Osteoblast (primary cell): ENCODE data around the gene WNT3A. TPM values are rescaled to one million over a fixed set of nuclear protein-coding genes. Genes with fewer than 3 reads are reported as not detected.

ENCODE experiments used
- DNase-seq: peaks from one replicate; pipeline ENCODE4 v3.0.0; 2011; ENCODE audit warnings: low spot score, mixed read lengths; ENCODE audit not compliant: insufficient read length; ENCODE audit errors: missing footprints
- H2AFZ ChIP-seq: 2 replicates; pipeline ENCODE4 v1.6.0; 2011; ENCODE audit warnings: mild to moderate bottlenecking, low read length
- H3K27ac ChIP-seq: 2 replicates; pipeline ENCODE4 v1.5.1; 2011; ENCODE audit warnings: mild to moderate bottlenecking, low read depth, low read length, moderate library complexity
- H3K27me3 ChIP-seq: 2 replicates; pipeline ENCODE4 v1.6.0; 2012; ENCODE audit warnings: mild to moderate bottlenecking, control low read depth, inconsistent platforms, low read length, moderate library complexity; ENCODE audit not compliant: insufficient read depth
- H3K36me3 ChIP-seq: 2 replicates; pipeline ENCODE4 v1.5.1; 2011; ENCODE audit warnings: mild to moderate bottlenecking, low read length, control low read depth, moderate library complexity; ENCODE audit not compliant: insufficient read depth
- H3K4me1 ChIP-seq: 2 replicates; pipeline ENCODE4 v1.5.1; 2011; ENCODE audit warnings: mild to moderate bottlenecking, low read length, control low read depth, moderate library complexity; ENCODE audit not compliant: insufficient read depth
- H3K4me2 ChIP-seq: 2 replicates; pipeline ENCODE4 v1.6.0; 2011; ENCODE audit warnings: mild to moderate bottlenecking, low read length; ENCODE audit not compliant: insufficient read depth
- H3K4me3 ChIP-seq: fragments of 200-600 bp; sonication (generic); 3 replicates; pipeline ENCODE4 v1.5.1; 2012; ENCODE audit warnings: mild to moderate bottlenecking, low read length, inconsistent platforms; ENCODE audit not compliant: insufficient read depth
- H3K79me2 ChIP-seq: 2 replicates; pipeline ENCODE4 v1.6.0; 2012; ENCODE audit warnings: mild to moderate bottlenecking, low read length, control low read depth, inconsistent platforms; ENCODE audit not compliant: insufficient read depth
- H3K9me3 ChIP-seq: 2 replicates; pipeline ENCODE4 v1.5.1; 2011; ENCODE audit warnings: low read depth, low read length, control low read depth
- H4K20me1 ChIP-seq: 2 replicates; pipeline ENCODE4 v1.6.0; 2012; ENCODE audit warnings: mild to moderate bottlenecking, low read length, control low read depth; ENCODE audit not compliant: insufficient read depth
- total RNA-seq: library from RNA; depleted of rRNA; stranded (reverse); fragments of >200 nt; gene quantifications from 2 replicates; pipeline ENCODE4 v1.2.3, GENCODE V29; 2012
- TF ChIP-seq, protein P1 (sequence below): IDR thresholded peaks from 2 replicates; pipeline ENCODE4 v1.5.1; 2011; ENCODE audit warnings: mild to moderate bottlenecking, low read depth, low read length, moderate library complexity; ENCODE audit errors: extremely low read depth

WNT3A gene
- total RNA-seq, 1 donor, result not detected

- H3K27me3 ChIP-seq, result peaks cover 14% of the 10 kb centered on the region
- H2AFZ ChIP-seq, result no peak overlapping the region
- no peak overlapping the region for H3K4me3 ChIP-seq
- no peaks in the 10 kb centered on the region for H3K4me1 ChIP-seq
- no peaks in the 10 kb centered on the region for H3K79me2 ChIP-seq
- no peaks in the 10 kb centered on the region for H3K36me3 ChIP-seq
- H3K4me2 ChIP-seq, result no peak overlapping the region
- no peak overlapping the region for H3K27ac ChIP-seq
- TF ChIP-seq, protein P1, sequence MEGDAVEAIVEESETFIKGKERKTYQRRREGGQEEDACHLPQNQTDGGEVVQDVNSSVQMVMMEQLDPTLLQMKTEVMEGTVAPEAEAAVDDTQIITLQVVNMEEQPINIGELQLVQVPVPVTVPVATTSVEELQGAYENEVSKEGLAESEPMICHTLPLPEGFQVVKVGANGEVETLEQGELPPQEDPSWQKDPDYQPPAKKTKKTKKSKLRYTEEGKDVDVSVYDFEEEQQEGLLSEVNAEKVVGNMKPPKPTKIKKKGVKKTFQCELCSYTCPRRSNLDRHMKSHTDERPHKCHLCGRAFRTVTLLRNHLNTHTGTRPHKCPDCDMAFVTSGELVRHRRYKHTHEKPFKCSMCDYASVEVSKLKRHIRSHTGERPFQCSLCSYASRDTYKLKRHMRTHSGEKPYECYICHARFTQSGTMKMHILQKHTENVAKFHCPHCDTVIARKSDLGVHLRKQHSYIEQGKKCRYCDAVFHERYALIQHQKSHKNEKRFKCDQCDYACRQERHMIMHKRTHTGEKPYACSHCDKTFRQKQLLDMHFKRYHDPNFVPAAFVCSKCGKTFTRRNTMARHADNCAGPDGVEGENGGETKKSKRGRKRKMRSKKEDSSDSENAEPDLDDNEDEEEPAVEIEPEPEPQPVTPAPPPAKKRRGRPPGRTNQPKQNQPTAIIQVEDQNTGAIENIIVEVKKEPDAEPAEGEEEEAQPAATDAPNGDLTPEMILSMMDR, result no peak
- no peak for DNase-seq
- H4K20me1 ChIP-seq, result peaks cover 13% of the 10 kb centered on the region
- H3K9me3 ChIP-seq, result no peaks in the 10 kb centered on the region
Observed at GRCh38 chr1:228070173-228070572, 63.4 kb downstream of the WNT3A start.

- Histone ChIP-seq H3K4me2 (no peak overlapping the region), H3K9me3 (no peaks in the 10 kb centered on the region), H4K20me1 (peaks cover 16% of the 10 kb centered on the region), H3K36me3 (no peaks in the 10 kb centered on the region), H3K27ac (no peak overlapping the region), H3K79me2 (no peaks in the 10 kb centered on the region), H3K4me3 (no peak overlapping the region), H2AFZ (no peak overlapping the region), H3K4me1 (no peaks in the 10 kb centered on the region), H3K27me3 (peaks cover 11% of the 10 kb centered on the region)
- TF ChIP-seq, protein P1, result no peak
- no peak for DNase-seq
Observed at GRCh38 chr1:228070851-228071250, 64.1 kb downstream of the WNT3A start.

DNA sequence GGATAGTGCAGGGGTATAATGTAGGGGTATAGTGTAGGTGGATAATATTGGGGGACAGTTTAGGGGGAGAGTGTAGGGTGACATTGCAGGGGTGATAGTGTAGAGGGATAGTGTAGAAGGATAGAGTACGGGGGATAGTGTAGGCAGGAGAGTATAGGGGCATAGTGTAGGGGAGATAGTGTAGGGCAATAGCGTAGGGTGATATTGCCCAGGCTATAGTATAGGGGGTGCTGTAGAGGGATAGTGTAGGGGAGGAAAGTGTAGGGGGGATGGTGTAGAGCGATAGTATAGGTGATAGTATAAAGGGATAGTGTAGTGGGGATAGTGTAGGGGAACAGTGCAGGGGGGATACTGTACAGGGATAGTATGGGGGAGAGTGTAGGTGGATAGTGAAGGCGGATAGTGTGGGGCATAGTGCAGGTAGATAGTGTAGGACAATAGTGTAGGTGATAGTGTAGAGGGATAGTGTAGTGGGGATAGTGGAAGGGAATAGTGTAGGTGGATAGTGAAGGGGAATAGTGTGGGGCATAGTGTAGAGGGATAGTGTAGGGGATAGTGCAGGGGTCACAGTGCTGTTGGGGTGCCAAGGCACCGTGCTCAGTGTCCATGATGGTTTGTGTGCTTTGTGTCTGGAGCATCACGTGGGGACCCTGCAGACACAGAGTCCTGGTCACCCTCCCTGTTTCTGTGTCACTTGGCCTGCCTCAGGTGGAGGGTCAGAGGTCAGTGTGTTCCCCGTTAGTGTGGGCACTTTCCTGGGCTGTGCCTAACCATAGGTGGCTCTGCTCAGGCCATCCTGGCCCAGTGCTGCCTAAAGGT lies 65.2 kb downstream of the WNT3A start:
- H3K4me1 ChIP-seq, result no peaks in the 10 kb centered on the region
- H3K27ac ChIP-seq, result no peak overlapping the region
- no peak overlapping the region for H2AFZ ChIP-seq
- H3K9me3 ChIP-seq, result no peaks in the 10 kb centered on the region
- peaks cover 7% of the 10 kb centered on the region for H3K27me3 ChIP-seq
- peaks cover 26% of the 10 kb centered on the region for H4K20me1 ChIP-seq
- H3K36me3 ChIP-seq, result no peaks in the 10 kb centered on the region
- TF ChIP-seq, protein P1, result no peak
- H3K79me2 ChIP-seq, result no peaks in the 10 kb centered on the region
- no peak for DNase-seq
- no peak overlapping the region for H3K4me3 ChIP-seq
- H3K4me2 ChIP-seq, result no peak overlapping the region

GRCh38 chr1:228072658-228073043 lies 65.9 kb downstream of the WNT3A start:
- TF ChIP-seq, protein P1, result no peak
- H3K27ac ChIP-seq, result no peak overlapping the region
- peaks cover 1% of the 10 kb centered on the region for H3K27me3 ChIP-seq
- H3K4me1 ChIP-seq, result no peaks in the 10 kb centered on the region
- peaks cover 32% of the 10 kb centered on the region for H4K20me1 ChIP-seq
- H3K79me2 ChIP-seq, result no peaks in the 10 kb centered on the region
- no peak overlapping the region for H3K4me3 ChIP-seq
- H2AFZ ChIP-seq, result no peak overlapping the region
- H3K36me3 ChIP-seq, result no peaks in the 10 kb centered on the region
- H3K4me2 ChIP-seq, result no peak overlapping the region
- DNase-seq, result no peak
- H3K9me3 ChIP-seq, result no peaks in the 10 kb centered on the region
